Measurements from ENCODE around the gene HAVCR1.
"Not testable (repeated sequence)": the region's sequence is repeated elsewhere in the genome, so short reads cannot be mapped to it uniquely, and the experiment has no call there.

HAVCR1 gene

GRCh38 chr5:157050050-157050449 lies 8.9 kb downstream of the HAVCR1 start:
- in situ Hi-C loops (cut with MboI; ENCODE audit: low sequenced_read_pairs) = no loop called here

GRCh38 chr5:157049605-157050004 lies 9.3 kb downstream of the HAVCR1 start:
- in situ Hi-C loops (cut with MboI; ENCODE audit: low sequenced_read_pairs) = no loop called here

DNA sequence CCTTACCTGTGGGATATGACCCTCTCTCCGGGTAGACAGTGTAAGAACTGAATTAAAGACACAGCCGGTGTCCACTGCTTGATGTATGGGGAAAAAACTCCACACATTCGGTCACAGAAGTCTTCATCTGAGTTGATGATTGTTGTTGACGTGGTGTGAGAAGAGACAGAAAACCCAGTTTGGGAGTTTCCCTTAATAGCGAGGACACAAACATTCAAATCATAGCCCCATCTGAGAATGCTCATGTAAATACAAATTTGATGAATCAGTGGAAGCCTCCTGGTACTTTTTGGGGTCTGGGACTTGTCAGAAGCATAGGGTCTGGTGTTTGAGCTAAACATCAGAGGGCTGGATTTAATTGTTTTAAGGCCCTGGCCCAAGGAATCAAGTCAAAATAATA lies 11.0 kb downstream of the HAVCR1 start:
- in situ Hi-C loops (cut with MboI; ENCODE audit: low sequenced_read_pairs) = no loop called here

- in situ Hi-C loops (cut with MboI; ENCODE audit: low sequenced_read_pairs) = not testable (repeated sequence)
Measured at GRCh38 chr5:157047016-157047415, 11.9 kb downstream of the HAVCR1 start.

DNA sequence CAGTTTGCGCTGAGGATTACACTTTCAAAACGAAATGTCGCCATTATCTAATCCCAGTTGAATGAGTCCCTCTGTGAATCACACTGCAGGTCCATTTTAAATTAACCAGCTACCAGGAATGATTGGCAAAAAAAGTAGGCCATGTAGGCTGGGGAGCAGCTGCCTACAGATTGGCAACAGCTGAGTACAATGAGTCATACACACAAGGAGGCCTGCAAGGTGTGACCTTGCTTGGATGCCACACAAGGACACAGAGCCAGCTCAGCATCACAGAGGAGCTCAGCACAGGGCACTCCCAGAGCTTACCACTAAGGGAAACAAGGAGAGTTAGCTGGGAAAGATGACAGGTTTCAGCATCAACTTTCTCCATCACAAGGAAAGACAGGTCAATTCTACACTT lies 12.9 kb downstream of the HAVCR1 start:
- in situ Hi-C loops (cut with MboI; ENCODE audit: low sequenced_read_pairs) = no loop called here

DNA sequence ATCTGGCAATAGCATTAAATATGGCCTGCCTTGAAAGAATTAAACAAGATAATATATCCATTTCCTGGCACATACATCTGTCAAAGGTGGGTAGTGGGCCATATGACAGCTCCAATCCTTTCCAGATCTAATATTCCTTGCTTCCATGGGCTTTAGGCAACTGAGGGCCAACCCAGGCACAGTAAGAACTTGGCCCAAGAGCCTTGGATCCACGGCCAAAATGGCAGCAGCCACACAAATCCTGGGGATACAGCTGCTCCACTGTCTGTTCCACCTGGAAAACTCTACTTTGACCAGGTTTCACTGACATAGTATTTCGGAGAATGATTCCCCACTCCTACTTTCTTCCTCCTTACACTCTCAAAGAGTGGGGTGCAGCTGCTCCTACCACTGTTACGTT lies 13.3 kb downstream of the HAVCR1 start:
- in situ Hi-C loops (cut with MboI; ENCODE audit: low sequenced_read_pairs) = no loop called here

- in situ Hi-C loops (cut with MboI; ENCODE audit: low sequenced_read_pairs) = no loop called here
Measured at GRCh38 chr5:157038568-157039187, 20.2 kb downstream of the HAVCR1 start.

DNA sequence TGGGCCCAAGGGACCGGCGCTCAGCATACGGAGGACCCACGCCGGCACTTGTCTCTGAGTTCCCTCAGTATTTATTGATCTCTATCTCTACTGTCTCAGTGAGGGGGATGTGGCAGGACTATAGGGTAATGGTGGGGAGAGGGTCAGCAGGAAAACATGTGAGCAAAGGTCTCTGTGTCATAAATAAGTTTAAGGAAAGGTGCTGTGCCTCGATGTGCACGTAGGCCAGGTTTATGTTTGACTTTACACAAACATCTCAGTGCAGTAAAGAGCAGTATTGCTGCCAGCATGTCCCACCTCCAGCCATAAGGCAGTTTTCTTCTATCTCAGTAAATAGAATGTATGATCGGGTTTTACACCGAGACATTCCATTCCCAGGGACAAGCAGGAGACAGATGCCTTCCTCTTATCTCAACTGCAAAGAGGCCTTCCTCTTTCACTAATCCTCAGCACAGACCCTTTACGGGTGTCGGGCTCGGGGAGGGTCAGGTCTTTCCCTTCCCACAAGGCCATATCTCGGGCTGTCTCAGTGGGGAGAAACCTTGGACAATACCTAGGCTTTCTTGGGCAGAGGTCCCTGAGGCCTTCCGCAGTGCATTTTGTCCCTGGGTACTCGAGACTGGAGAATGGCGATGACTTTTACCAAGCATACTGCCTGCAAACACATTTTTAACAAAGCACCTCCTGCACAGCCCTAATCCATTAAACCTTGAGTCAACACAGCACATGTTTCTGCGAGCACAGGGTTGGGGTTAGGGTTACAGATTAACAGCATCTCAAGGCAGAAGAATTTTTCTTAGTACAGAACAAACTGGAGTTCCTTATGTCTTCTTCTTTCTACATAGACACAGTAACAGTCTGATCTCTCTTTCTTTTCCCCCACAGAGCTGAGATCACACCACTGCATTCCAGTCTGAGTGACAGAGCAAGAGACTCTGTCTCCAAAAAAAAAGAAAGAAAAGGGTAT lies 24.5 kb downstream of the HAVCR1 start:
- in situ Hi-C loops (cut with MboI; ENCODE audit: low sequenced_read_pairs) = not testable (repeated sequence)

GRCh38 chr5:157033071-157033583 lies 25.8 kb downstream of the HAVCR1 start:
- in situ Hi-C loops (cut with MboI; ENCODE audit: low sequenced_read_pairs) = no loop called here

- in situ Hi-C loops (cut with MboI; ENCODE audit: low sequenced_read_pairs) = no loop called here
Measured at GRCh38 chr5:157030692-157031091, 28.2 kb downstream of the HAVCR1 start.

DNA sequence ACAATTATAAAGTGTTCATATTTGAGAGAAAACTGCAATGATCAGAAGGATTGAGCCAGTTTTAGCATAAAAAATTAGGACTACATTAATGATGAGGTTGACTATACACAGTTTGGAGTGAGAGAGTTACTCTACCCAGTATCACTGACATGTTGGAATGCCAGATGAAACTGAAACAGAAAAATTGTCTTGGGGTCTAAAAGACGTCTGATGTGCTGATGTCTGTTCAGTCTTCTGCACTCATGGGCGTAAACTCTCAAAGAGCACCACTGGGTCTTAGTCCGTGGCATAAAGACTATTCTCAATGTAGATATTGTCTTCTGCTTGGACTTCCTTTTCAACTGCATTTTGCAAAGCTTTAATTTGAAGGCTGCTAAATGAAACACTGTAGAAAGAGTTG lies 29.5 kb downstream of the HAVCR1 start:
- in situ Hi-C loops (cut with MboI; ENCODE audit: low sequenced_read_pairs) = no loop called here

- in situ Hi-C loops (cut with MboI; ENCODE audit: low sequenced_read_pairs) = not testable (repeated sequence)
Measured at GRCh38 chr5:157027663-157028062, 31.3 kb downstream of the HAVCR1 start.

DNA sequence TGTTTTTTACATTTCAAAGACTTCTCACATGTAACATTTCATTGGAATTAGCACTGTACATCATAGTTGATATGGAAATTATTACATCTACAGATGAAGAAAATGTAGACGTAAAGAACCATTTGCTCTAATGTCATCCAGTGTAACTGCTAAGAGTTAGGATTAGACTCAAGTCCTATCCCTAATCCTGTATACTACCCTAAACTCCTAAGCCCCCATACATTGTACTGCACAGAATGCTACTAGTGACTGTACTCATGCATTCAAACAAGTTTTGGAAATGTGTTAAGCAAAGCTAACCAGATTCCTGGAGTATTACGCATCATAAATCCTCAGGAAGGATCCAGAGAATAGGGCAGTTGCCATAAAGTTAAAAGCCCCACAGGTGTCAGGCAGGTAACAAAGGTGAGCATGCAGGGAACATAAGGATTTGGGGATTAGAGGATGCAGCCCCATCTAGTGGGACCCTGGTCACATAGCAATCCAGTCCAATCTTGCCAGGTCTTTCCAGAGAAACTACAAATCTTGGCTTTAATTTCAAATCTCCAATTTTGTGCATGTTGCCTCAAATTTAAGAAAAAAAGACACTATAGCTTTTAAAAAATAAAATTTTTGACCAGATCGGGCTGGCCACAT lies 32.0 kb downstream of the HAVCR1 start:
- in situ Hi-C loops (cut with MboI; ENCODE audit: low sequenced_read_pairs) = no loop called here

- in situ Hi-C loops (cut with MboI; ENCODE audit: low sequenced_read_pairs) = no loop called here
Measured at GRCh38 chr5:157025093-157025698, 33.7 kb downstream of the HAVCR1 start.

GRCh38 chr5:157024208-157024959 lies 34.5 kb downstream of the HAVCR1 start:
- in situ Hi-C loops (cut with MboI; ENCODE audit: low sequenced_read_pairs) = no loop called here

DNA sequence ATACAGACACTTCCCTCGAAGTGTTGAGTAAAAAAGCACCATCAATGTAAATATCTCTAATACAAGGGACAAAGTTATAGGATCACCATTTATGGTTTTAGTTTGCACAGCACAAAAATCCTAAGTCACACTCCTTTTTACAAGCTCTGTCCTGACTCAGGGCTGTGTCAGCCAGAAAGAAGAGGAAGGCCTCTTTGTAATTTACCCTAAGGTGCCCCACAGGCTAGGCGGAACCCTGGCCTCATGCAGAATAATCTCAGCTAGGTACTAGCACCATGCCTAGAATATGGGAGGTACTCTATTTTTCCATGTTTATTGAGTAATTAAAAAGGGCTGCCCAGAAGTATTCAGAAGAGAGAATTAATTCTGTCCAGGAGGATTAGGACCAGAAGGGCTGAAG lies 36.9 kb downstream of the HAVCR1 start:
- in situ Hi-C loops (cut with MboI; ENCODE audit: low sequenced_read_pairs) = no loop called here

DNA sequence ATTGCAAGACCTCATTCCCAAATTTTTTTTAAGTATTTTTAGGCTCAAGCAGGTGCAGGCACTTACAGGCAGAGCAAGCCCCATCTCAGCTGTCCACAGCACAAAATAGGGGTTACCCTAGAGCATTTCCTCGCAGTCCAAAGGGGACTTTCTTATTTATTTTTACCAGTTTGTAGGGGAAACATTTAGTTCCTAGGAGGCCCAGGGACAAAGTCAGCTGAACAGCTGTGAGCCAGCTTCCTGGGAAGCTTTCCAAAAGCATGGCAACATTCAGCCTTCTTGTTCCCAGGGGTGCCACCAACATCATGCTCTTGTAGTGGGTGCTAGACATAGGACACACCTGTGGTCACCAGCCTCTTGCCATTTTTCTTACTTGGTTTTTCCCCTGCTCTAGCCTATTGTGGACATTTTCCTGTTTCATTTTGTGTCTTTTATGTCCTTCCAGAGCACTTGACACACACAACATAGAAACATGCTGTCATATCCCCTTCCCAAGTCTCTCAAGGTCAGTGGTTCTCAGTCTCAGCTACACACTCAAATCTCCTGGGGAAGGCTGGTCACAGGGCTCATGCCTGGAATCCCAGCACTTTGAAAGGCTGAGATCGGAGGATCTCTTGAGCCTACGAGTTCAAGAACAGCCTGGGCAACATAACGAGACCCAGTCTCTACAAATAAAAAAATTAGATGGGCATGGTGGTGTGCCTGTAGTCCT lies 38.2 kb downstream of the HAVCR1 start:
- in situ Hi-C loops (cut with MboI; ENCODE audit: low sequenced_read_pairs) = no loop called here

DNA sequence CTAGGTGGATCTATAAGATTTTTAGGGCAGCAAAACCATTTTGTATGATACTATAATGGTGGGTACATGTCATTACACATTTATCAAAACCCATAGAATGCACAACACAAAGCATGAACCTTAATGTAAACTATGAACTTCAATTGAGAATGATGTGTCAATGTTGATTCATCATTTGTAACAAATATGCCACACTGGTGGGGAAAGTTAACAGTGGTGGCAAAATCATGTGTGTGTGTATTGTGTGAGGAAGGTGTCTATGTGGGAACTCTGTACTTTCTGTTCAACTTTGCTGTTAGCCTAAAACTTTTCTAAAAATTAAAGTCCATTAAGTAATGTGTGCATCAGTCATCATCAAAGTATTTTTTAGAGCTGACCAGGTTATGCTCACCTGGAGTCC lies 38.9 kb downstream of the HAVCR1 start:
- in situ Hi-C loops (cut with MboI; ENCODE audit: low sequenced_read_pairs) = no loop called here

- in situ Hi-C loops (cut with MboI; ENCODE audit: low sequenced_read_pairs) = not testable (repeated sequence)
Measured at GRCh38 chr5:157014143-157014542, 44.8 kb downstream of the HAVCR1 start.

DNA sequence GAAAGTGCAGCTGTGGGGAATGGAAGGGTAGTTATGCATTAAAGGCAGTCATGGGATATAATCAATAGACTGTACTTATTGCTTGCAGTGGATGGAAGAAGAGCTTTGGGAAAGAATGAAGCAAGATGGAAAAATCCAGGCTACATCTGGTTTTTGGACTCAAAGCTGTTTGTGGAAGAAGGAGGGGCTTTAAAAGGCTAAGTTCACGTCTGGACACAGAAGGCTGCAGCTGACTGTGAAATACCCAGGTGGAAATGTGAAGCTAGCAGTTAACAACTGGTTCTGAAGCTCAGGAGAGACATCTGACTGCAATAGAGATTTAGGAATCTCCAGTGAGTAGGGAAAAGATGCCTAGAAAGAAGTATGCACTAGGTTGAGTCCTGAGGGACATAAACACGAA lies 52.7 kb downstream of the HAVCR1 start:
- in situ Hi-C loops (cut with MboI; ENCODE audit: low sequenced_read_pairs) = no loop called here

All from HL-60/S4 (cell line).